SK-N-SH (cell line): ENCODE results near the gene COX5A. TPM values are rescaled to one million over a fixed set of nuclear protein-coding genes. Genes with fewer than 3 reads are reported as not detected.

ENCODE experiments used
- polyA plus RNA-seq, 3 experiments: library from polyadenylated mRNA; depleted of rRNA; stranded (reverse); fragments of >200 nt; gene quantifications; 2 replicates each; pipeline ENCODE4 v1.2.3, GENCODE V29; 2012
- small RNA-seq, 7 experiments: library from RNA; depleted of rRNA; stranded (forward); fragments of <200 nt; gene quantifications; one replicate each; pipeline ENCODE3, GENCODE V24; 2012

The COX5A gene
- polyA plus RNA-seq, 1 of the 3 experiments (the other 2 are of a cell fraction), result 158 TPM

Small RNAs within 50 kb of the gene (small RNA-seq; reads per million reads assigned to genes)
- gene RF00019, result 0 reads per million in 7 experiments

Other genes starting within 250 kb of the COX5A start
- 34.9 and 44.5 TPM in 2 replicates for gene EDC3, start 242.0 kb downstream of the COX5A start, polyA plus RNA-seq (2012; rRNA removed)
- gene CYP1A1, start 212.5 kb downstream of the COX5A start, polyA plus RNA-seq (2012; rRNA removed), result 0.07 and 0.15 TPM in 2 replicates
- not detected in 2 replicates for gene CYP1A2, start 189.2 kb downstream of the COX5A start, polyA plus RNA-seq (2012; rRNA removed)
- 34.7 and 53.1 TPM in 2 replicates for gene CSK, start 156.0 kb downstream of the COX5A start, polyA plus RNA-seq (2012; rRNA removed)
- 0.02 TPM in 1 of 2 replicates, not detected in the other for gene LMAN1L, start 125.2 kb downstream of the COX5A start, polyA plus RNA-seq (2012; rRNA removed)
- not detected in 2 replicates for gene CPLX3, start 111.4 kb downstream of the COX5A start, polyA plus RNA-seq (2012; rRNA removed)
- gene ULK3, start 94.9 kb downstream of the COX5A start, polyA plus RNA-seq (2012; rRNA removed), result 41.3 and 55.3 TPM in 2 replicates
- 88.1 and 99.5 TPM in 2 replicates for gene SCAMP2, start 64.7 kb downstream of the COX5A start, polyA plus RNA-seq (2012; rRNA removed)
- gene MPI, start 48.0 kb downstream of the COX5A start, polyA plus RNA-seq (2012; rRNA removed), result 58.2 and 63.5 TPM in 2 replicates
- gene FAM219B, start 31.2 kb downstream of the COX5A start, polyA plus RNA-seq (2012; rRNA removed), result 53.0 and 90.2 TPM in 2 replicates
- 1.7 TPM in 2 replicates for gene RPP25, start 18.7 kb upstream of the COX5A start, polyA plus RNA-seq (2012; rRNA removed)
- 27.9 and 32.7 TPM in 2 replicates for gene SCAMP5, start 57.5 kb upstream of the COX5A start, polyA plus RNA-seq (2012; rRNA removed)
- gene PPCDC, start 85.5 kb upstream of the COX5A start, polyA plus RNA-seq (2012; rRNA removed), result 19.8 and 20.7 TPM in 2 replicates